ENCODE data around the gene MTA2. TPM values are rescaled to one million over a fixed set of nuclear protein-coding genes. Genes with fewer than 3 reads are reported as not detected.
"Not testable (repeated sequence)": the region's sequence is repeated elsewhere in the genome, so short reads cannot be mapped to it uniquely, and the experiment has no call there.

The MTA2 gene
- total RNA-seq, 1 donor from 2014 or later: 215 TPM

GRCh38 chr11:62555464-62556107 lies 46.1 kb downstream of the MTA2 start:
- intact Hi-C loops (cut with micrococcal nuclease): loop anchor here (1.0 to 10.0 kb wide), 7 partner anchors 9 to 299 kb away; partner anchors contain the start of genes AHNAK, EEF1G and TUT1
- peaks cover 86% of the 10 kb centered on the region for H3K4me1 Mint-ChIP-seq (ENCODE audit: low read depth)

GRCh38 chr11:62554387-62555167 lies 47.1 kb downstream of the MTA2 start:
- no peak for DNase-seq (ENCODE audit: low spot score)
- Mint-ChIP-seq H3K4me1 (ENCODE audit: low read depth) (peaks cover 84% of the 10 kb centered on the region), H3K4me3 (ENCODE audit: low read depth) (peak overlapping the region; percentile 49), H3K36me3 (ENCODE audit: low read depth) (peaks cover 24% of the 10 kb centered on the region), H3K27ac (peak overlapping the region; percentile 97), H3K27me3 (ENCODE audit: low read depth) (peaks cover 4% of the 10 kb centered on the region), H3K9me3 (no peaks in the 10 kb centered on the region)
- intact Hi-C loops (cut with micrococcal nuclease): loop anchor here (1.0 to 10.0 kb wide), 3 partner anchors 8 to 300 kb away; partner anchors contain the start of gene AHNAK

More at GRCh38 chr11:62555464-62556107, 46.1 kb downstream of the MTA2 start:
- Mint-ChIP-seq H3K27me3 (ENCODE audit: low read depth) (no peaks in the 10 kb centered on the region), H3K36me3 (ENCODE audit: low read depth) (peaks cover 34% of the 10 kb centered on the region), H3K4me3 (ENCODE audit: low read depth) (peak overlapping the region; percentile 56), H3K9me3 (no peaks in the 10 kb centered on the region), H3K27ac (peak overlapping the region; percentile 97)
- DNase-seq (ENCODE audit: low spot score): peak; percentile 76

GRCh38 chr11:62553839-62554361 lies 47.8 kb downstream of the MTA2 start:
- Mint-ChIP-seq H3K4me3 (ENCODE audit: low read depth) (no peak overlapping the region), H3K9me3 (no peaks in the 10 kb centered on the region), H3K36me3 (ENCODE audit: low read depth) (peaks cover 17% of the 10 kb centered on the region), H3K27me3 (ENCODE audit: low read depth) (peaks cover 4% of the 10 kb centered on the region), H3K4me1 (ENCODE audit: low read depth) (peaks cover 77% of the 10 kb centered on the region), H3K27ac (peak overlapping the region; percentile 97)
- intact Hi-C loops (cut with micrococcal nuclease): loop anchor here (10.0 kb wide), 1 partner anchor 301 kb away; no protein-coding TSS in a partner anchor
- no peak for DNase-seq (ENCODE audit: low spot score)

- Mint-ChIP-seq H3K9me3 (no peaks in the 10 kb centered on the region), H3K36me3 (ENCODE audit: low read depth) (peaks cover 11% of the 10 kb centered on the region), H3K4me3 (ENCODE audit: low read depth) (peak overlapping the region; percentile 7), H3K27ac (peak overlapping the region; percentile 97), H3K27me3 (ENCODE audit: low read depth) (peaks cover 5% of the 10 kb centered on the region), H3K4me1 (ENCODE audit: low read depth) (peaks cover 73% of the 10 kb centered on the region)
- peak; percentile 61 for DNase-seq (ENCODE audit: low spot score)
- intact Hi-C loops (cut with micrococcal nuclease): loop anchor here (10.0 kb wide), 1 partner anchor 302 kb away; no protein-coding TSS in a partner anchor
Observed at GRCh38 chr11:62553080-62553838, 48.4 kb downstream of the MTA2 start.

DNA sequence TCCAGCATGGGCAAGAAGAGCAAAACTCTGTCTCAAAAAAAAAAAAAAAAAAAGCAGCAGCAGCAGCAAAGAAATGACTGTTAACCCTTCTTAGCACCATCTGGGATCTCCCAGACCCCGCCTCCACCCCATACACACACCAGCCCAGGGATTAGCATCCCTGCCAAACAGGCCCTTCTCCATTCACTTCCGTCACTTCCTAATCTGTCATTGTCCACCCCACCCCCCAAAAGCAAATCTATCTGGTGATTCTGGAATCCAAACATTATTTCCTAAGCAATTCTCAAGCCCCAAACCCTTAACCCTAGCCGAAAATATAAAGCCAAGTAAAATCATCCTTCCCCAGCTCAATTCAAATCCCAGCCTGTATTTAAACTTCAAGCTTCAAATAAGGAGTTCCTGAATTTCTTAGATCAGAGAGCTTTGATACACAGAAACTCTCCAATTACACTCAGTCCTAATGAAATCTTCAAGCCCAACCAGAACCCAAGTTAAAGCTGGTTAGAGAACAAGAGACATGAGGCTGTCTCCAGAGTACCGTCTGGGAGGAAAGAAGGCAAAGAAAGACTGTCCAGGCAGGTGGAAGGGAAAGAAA lies 49.1 kb downstream of the MTA2 start:
- intact Hi-C loops (cut with micrococcal nuclease): loop anchor here (10.0 kb wide), 1 partner anchor 302 kb away; no protein-coding TSS in a partner anchor
- H3K9me3 Mint-ChIP-seq: no peaks in the 10 kb centered on the region
- H3K4me1 Mint-ChIP-seq (ENCODE audit: low read depth): peaks cover 78% of the 10 kb centered on the region
- H3K27ac Mint-ChIP-seq: peak overlapping the region; percentile 97
- H3K27me3 Mint-ChIP-seq (ENCODE audit: low read depth): peaks cover 10% of the 10 kb centered on the region
- DNase-seq (ENCODE audit: low spot score): no peak
- H3K36me3 Mint-ChIP-seq (ENCODE audit: low read depth): peaks cover 6% of the 10 kb centered on the region
- peak overlapping the region; percentile 6 for H3K4me3 Mint-ChIP-seq (ENCODE audit: low read depth)

- H3K4me1 Mint-ChIP-seq (ENCODE audit: low read depth): peaks cover 61% of the 10 kb centered on the region
- intact Hi-C loops (cut with micrococcal nuclease): loop anchor here (10.0 kb wide), 1 partner anchor 304 kb away; no protein-coding TSS in a partner anchor
- not testable (repeated sequence) for DNase-seq (ENCODE audit: low spot score); H3K36me3 Mint-ChIP-seq (ENCODE audit: low read depth); H3K4me3 Mint-ChIP-seq (ENCODE audit: low read depth); H3K9me3 Mint-ChIP-seq
- H3K27me3 Mint-ChIP-seq (ENCODE audit: low read depth): peaks cover 12% of the 10 kb centered on the region
- peak overlapping the region; percentile 97 for H3K27ac Mint-ChIP-seq
Observed at GRCh38 chr11:62550478-62550877, 51.2 kb downstream of the MTA2 start.

GRCh38 chr11:62548545-62549335 lies 52.9 kb downstream of the MTA2 start:
- intact Hi-C loops (cut with micrococcal nuclease): no loop called here
- Mint-ChIP-seq H3K27me3 (ENCODE audit: low read depth) (peaks cover 12% of the 10 kb centered on the region), H3K4me3 (ENCODE audit: low read depth) (no peak overlapping the region), H3K27ac (no peak overlapping the region), H3K9me3 (no peaks in the 10 kb centered on the region), H3K4me1 (ENCODE audit: low read depth) (peaks cover 59% of the 10 kb centered on the region), H3K36me3 (ENCODE audit: low read depth) (peaks cover 4% of the 10 kb centered on the region)
- DNase-seq (ENCODE audit: low spot score): no peak

- DNase-seq (ENCODE audit: low spot score): no peak
- Mint-ChIP-seq H3K27ac (peak overlapping the region; percentile 47), H3K27me3 (ENCODE audit: low read depth) (peaks cover 12% of the 10 kb centered on the region), H3K36me3 (ENCODE audit: low read depth) (peaks cover 4% of the 10 kb centered on the region), H3K4me1 (ENCODE audit: low read depth) (peaks cover 60% of the 10 kb centered on the region), H3K9me3 (no peaks in the 10 kb centered on the region), H3K4me3 (ENCODE audit: low read depth) (peak overlapping the region; percentile 62)
- intact Hi-C loops (cut with micrococcal nuclease): no loop called here
Observed at GRCh38 chr11:62547691-62548281, 53.9 kb downstream of the MTA2 start.

- peaks cover 12% of the 10 kb centered on the region for H3K27me3 Mint-ChIP-seq (ENCODE audit: low read depth)
- H3K4me1 Mint-ChIP-seq (ENCODE audit: low read depth): peaks cover 59% of the 10 kb centered on the region
- H3K27ac Mint-ChIP-seq: peak overlapping the region; percentile 47
- H3K9me3 Mint-ChIP-seq: no peaks in the 10 kb centered on the region
- intact Hi-C loops (cut with micrococcal nuclease): loop anchor here (1.0 kb wide), 1 partner anchor 8 kb away; no protein-coding TSS in a partner anchor
- DNase-seq (ENCODE audit: low spot score): no peak
- H3K36me3 Mint-ChIP-seq (ENCODE audit: low read depth): peaks cover 4% of the 10 kb centered on the region
- H3K4me3 Mint-ChIP-seq (ENCODE audit: low read depth): peak overlapping the region; percentile 62
Observed at GRCh38 chr11:62546929-62547625, 54.6 kb downstream of the MTA2 start.

DNA sequence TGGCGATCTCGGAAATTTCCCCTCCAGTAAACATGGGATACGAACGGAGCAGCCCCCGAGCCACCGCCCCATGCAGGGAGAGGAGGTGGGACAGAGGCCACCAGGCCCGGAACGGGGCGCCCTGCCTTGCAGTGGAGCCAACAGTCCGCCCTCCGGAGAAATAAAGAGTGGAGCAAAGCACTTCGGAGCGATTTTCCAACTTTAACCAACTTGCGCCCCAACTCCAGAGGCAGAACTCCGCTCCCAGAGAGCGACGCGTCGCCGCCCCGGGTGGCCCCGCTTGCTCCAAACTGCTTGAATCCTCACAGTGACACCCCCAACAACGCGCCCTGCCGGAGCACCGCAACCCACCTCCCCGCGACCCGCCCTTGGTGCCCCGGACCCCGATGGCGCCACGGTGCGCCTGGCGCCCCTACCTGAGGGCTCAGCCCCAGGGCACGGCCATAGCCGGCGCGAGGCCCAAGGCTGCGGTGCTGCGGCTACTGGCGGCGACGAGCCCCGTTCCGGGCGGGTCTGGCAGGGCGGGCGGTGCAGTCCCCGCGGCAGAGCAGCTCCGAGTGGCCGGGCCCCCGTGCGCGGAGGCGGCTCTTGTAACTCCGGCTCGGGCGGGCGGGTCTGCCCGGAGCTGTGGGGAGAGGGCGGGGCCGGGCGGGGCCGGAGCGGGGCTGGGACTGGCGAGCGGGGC lies 55.3 kb downstream of the MTA2 start, which contains the start of gene AHNAK:
Gene AHNAK (minus strand): TSS at position 563 of the 685 bp plus-strand sequence. CDS start 10,708 bp downstream, outside the sequence.
- DNase-seq (ENCODE audit: low spot score): peak; percentile 73
- peaks cover 59% of the 10 kb centered on the region for H3K4me1 Mint-ChIP-seq (ENCODE audit: low read depth)
- intact Hi-C loops (cut with micrococcal nuclease): loop anchor here (1.0 kb wide), 1 partner anchor 9 kb away; no protein-coding TSS in a partner anchor
- H3K27me3 Mint-ChIP-seq (ENCODE audit: low read depth): peaks cover 12% of the 10 kb centered on the region
- peak within 1 kb of the TSS; percentile 68 for H3K27ac Mint-ChIP-seq
- no peaks in the 10 kb centered on the region for H3K9me3 Mint-ChIP-seq
- peaks cover 8% of the 10 kb centered on the region for H3K36me3 Mint-ChIP-seq (ENCODE audit: low read depth)
- peak within 1 kb of the TSS; percentile 95 for H3K4me3 Mint-ChIP-seq (ENCODE audit: low read depth)

Measured in activated T-helper 2 cell treated with anti-CD3 and anti-CD28 coated beads, Interferon-gamma antibody, Interleukin-2, Interleukin-4, amounts not matched to agents 10 μg/mL and 5 μg/mL and 100 μg/mL, durations not matched to agents 14 hours and 24 hours and 36 hours (primary cell).